Measurements from ENCODE around the gene PAFAH1B1. TPM values are rescaled to one million over a fixed set of nuclear protein-coding genes. Genes with fewer than 3 reads are reported as not detected.
"Not testable (repeated sequence)": the region's sequence is repeated elsewhere in the genome, so short reads cannot be mapped to it uniquely, and the experiment has no call there.

The PAFAH1B1 gene
- polyA plus RNA-seq, 1 donor (not counting 4 experiments of a cell fraction or from before 2014, with no cell fraction given): 119 TPM

DNA sequence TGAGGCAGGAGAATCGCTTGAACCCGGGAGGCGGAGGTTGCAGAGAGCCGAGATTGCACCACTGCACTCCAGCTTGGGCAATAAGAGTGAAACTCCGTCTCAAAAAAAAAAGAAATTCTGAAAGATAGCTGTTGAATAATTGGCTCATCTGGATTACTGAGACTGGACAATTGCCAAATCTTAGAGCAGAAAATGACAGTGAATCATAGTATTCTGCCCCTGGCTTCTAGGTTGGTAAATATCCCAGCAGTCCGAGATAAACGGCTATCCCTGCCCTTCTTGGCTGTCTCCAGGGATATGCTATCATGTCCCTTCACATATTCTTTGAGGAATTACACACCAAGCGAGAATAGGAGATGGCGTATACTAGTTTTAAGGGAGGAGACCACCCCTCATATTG lies 46.3 kb upstream of the PAFAH1B1 start:
- no peak for DNase-seq (ENCODE audit: low read depth, low spot score)
- dilution Hi-C loops (cut with MboI; ENCODE audit: extremely low pct_ligation_motif_present, low sequenced_read_pairs): no loop called here
- Histone ChIP-seq H2AFZ (ENCODE audit: control insufficient read depth, low read length) (no peak overlapping the region), H3K9me1 (ENCODE audit: control insufficient read depth, extremely low read depth, insufficient read depth, low read length) (no peaks in the 10 kb centered on the region), H3K4me2 (ENCODE audit: control insufficient read depth, extremely low read depth, insufficient read depth, low read depth, low read length) (peak overlapping the region; percentile 56), H3K36me3 (ENCODE audit: control insufficient read depth in 2 of 2, extremely low read depth in 1 of 2, insufficient read depth in 2 of 2, low read length in 2 of 2) (no peaks in the 10 kb centered on the region), H3K79me2 (ENCODE audit: control insufficient read depth, insufficient read depth, low read length) (no peaks in the 10 kb centered on the region), H4K20me1 (ENCODE audit: control insufficient read depth, extremely low read depth, insufficient read depth, low read length) (no peaks in the 10 kb centered on the region), H3K4me1 (ENCODE audit: control insufficient read depth, extremely low read depth, insufficient read depth, low read length) (peaks cover 9% of the 10 kb centered on the region), H3K9me3 (ENCODE audit: control insufficient read depth, low read depth, low read length) (no peaks in the 10 kb centered on the region), H3K4me3 (ENCODE audit: control insufficient read depth in 2 of 3, extremely low read depth in 1 of 3, insufficient read depth in 2 of 3, low read depth in 1 of 3, low read length in 3 of 3) (no peak overlapping the region), H3K9ac (ENCODE audit: control insufficient read depth, extremely low read depth, insufficient read depth, low read length) (peak overlapping the region; percentile 22), H3K27ac (ENCODE audit: control insufficient read depth, insufficient read depth, low read length) (no peak overlapping the region), H3K27me3 (ENCODE audit: control insufficient read depth, extremely low read depth, insufficient read depth, low read length) (no peaks in the 10 kb centered on the region)
- TF ChIP-seq EZH2 (IDR thresholded peaks at IDR 0.05; ENCODE audit: low read length): no peak
- TF ChIP-seq, protein P1, sequence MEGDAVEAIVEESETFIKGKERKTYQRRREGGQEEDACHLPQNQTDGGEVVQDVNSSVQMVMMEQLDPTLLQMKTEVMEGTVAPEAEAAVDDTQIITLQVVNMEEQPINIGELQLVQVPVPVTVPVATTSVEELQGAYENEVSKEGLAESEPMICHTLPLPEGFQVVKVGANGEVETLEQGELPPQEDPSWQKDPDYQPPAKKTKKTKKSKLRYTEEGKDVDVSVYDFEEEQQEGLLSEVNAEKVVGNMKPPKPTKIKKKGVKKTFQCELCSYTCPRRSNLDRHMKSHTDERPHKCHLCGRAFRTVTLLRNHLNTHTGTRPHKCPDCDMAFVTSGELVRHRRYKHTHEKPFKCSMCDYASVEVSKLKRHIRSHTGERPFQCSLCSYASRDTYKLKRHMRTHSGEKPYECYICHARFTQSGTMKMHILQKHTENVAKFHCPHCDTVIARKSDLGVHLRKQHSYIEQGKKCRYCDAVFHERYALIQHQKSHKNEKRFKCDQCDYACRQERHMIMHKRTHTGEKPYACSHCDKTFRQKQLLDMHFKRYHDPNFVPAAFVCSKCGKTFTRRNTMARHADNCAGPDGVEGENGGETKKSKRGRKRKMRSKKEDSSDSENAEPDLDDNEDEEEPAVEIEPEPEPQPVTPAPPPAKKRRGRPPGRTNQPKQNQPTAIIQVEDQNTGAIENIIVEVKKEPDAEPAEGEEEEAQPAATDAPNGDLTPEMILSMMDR (optimal IDR thresholded peaks at IDR 0.05 in 1 of 3, IDR thresholded peaks at IDR 0.05 in 1 of 3, conservative IDR thresholded peaks at IDR 0.05 in 1 of 3; ENCODE audit: extremely low read depth in 1 of 3, insufficient read depth in 2 of 3, low read length in 3 of 3): no peak
- peak; percentile 29 for FAIRE-seq

DNA sequence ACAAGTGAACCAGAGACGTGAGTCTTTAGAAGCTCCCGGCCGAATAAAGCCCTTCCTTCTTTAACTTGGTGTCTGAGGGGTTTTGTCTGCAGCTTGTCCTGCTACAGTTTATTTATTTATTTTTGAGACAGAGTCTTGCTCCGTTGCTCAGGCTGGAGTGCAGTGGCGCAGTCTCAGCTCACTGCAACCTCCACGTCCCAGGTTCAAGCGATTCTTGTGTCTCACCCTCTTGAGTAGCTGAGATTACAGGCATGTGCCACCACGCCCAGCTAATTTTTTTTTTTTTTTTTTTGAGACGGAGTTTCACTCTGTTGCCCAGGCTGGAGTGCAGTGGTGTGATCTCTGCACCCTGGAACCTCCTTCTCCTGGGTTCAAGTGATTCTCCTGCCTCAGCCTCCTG lies 45.4 kb upstream of the PAFAH1B1 start:
- H3K4me2 ChIP-seq (ENCODE audit: control insufficient read depth, extremely low read depth, insufficient read depth, low read depth, low read length); H3K27me3 ChIP-seq (ENCODE audit: control insufficient read depth, extremely low read depth, insufficient read depth, low read length); H3K9ac ChIP-seq (ENCODE audit: control insufficient read depth, extremely low read depth, insufficient read depth, low read length); H3K9me1 ChIP-seq (ENCODE audit: control insufficient read depth, extremely low read depth, insufficient read depth, low read length); H3K27ac ChIP-seq (ENCODE audit: control insufficient read depth, insufficient read depth, low read length); H2AFZ ChIP-seq (ENCODE audit: control insufficient read depth, low read length); FAIRE-seq; H3K4me1 ChIP-seq (ENCODE audit: control insufficient read depth, extremely low read depth, insufficient read depth, low read length); H3K9me3 ChIP-seq (ENCODE audit: control insufficient read depth, low read depth, low read length); H4K20me1 ChIP-seq (ENCODE audit: control insufficient read depth, extremely low read depth, insufficient read depth, low read length); DNase-seq (ENCODE audit: low read depth, low spot score); H3K79me2 ChIP-seq (ENCODE audit: control insufficient read depth, insufficient read depth, low read length); H3K4me3 ChIP-seq (ENCODE audit: control insufficient read depth in 2 of 3, extremely low read depth in 1 of 3, insufficient read depth in 2 of 3, low read depth in 1 of 3, low read length in 3 of 3); dilution Hi-C loops (cut with MboI; ENCODE audit: extremely low pct_ligation_motif_present, low sequenced_read_pairs); H3K36me3 ChIP-seq (ENCODE audit: control insufficient read depth in 2 of 2, extremely low read depth in 1 of 2, insufficient read depth in 2 of 2, low read length in 2 of 2): not testable (repeated sequence)
